H1 (cell line): ENCODE measurements around the gene ODAPH. TPM values are rescaled to one million over a fixed set of nuclear protein-coding genes. Genes with fewer than 3 reads are reported as not detected.

Experiments
- CTCF ChIA-PET: fragments of 300-600 bp; sonication (Branson Sonifier 250); formaldehyde crosslinking; loops from one replicate; lab custom pipeline; 2021; ENCODE audit not compliant: partially characterized antibody; lab: Charles Lee
- POLR2A ChIA-PET: fragments of 300-600 bp; sonication (Branson Sonifier 250); formaldehyde crosslinking; loops from one replicate; lab custom pipeline; 2021; ENCODE audit warnings: inconsistent platforms; ENCODE audit not compliant: partially characterized antibody; lab: Charles Lee
- DNase-seq, 2 experiments: peaks; one replicate each; pipeline versions ENCODE4 v3.0.0 to v3.0.0-alpha.2; 2010 to 2022; ENCODE audit warnings: low spot score in 2 of 2, low read depth in 1 of 2, mixed read lengths in 1 of 2
- FAIRE-seq: peaks from 2 replicates; lab custom pipeline; 2011; peaks lifted over from hg19 to GRCh38; lab: Jason Lieb, UNC
- H2AFZ ChIP-seq: 2 replicates; pipeline ENCODE4 v1.8.1; 2012; ENCODE audit warnings: low read length, inconsistent platforms
- H2AK5ac ChIP-seq: 2 replicates; pipeline ENCODE4 v1.6.1; 2013; ENCODE audit warnings: low read depth, low read length
- H2BK120ac ChIP-seq: replicated peaks from 2 replicates; pipeline ENCODE3; 2013; ENCODE audit warnings: low read depth, low read length, inconsistent platforms
- H2BK12ac ChIP-seq: 2 replicates; pipeline ENCODE4 v1.6.1; 2013; ENCODE audit warnings: low read depth, low read length
- H2BK15ac ChIP-seq: 2 replicates; pipeline ENCODE4 v1.6.1; 2013; ENCODE audit warnings: low read length
- H2BK20ac ChIP-seq: 2 replicates; pipeline ENCODE4 v1.6.1; 2013; ENCODE audit warnings: low read length
- H2BK5ac ChIP-seq: 2 replicates; pipeline ENCODE4 v1.6.1; 2013; ENCODE audit warnings: low read depth, low read length
- H3K14ac ChIP-seq: 2 replicates; pipeline ENCODE4 v1.6.1; 2013; ENCODE audit warnings: inconsistent platforms; ENCODE audit not compliant: insufficient read length
- H3K18ac ChIP-seq: 2 replicates; pipeline ENCODE4 v1.6.1; 2013; ENCODE audit warnings: low read length; ENCODE audit errors: extremely low read depth
- H3K23ac ChIP-seq: 2 replicates; pipeline ENCODE4 v1.6.1; 2013; ENCODE audit warnings: inconsistent platforms; ENCODE audit not compliant: insufficient read length
- H3K23me2 ChIP-seq: 2 replicates; pipeline ENCODE4 v1.6.1; 2013; ENCODE audit warnings: low read depth, low read length
- H3K27ac ChIP-seq: 2 replicates; pipeline ENCODE4 v1.6.1; 2011; ENCODE audit warnings: low read depth, low read length, inconsistent platforms
- H3K27me3 ChIP-seq, 4 experiments: replicated peaks in 1 of 4; 1 replicate in 1 of 4; 2 replicates in 3 of 4; pipeline versions ENCODE4 v1.6.1 to v1.8.1; 2011 to 2013; ENCODE audit warnings: low read length in 3 of 4, mild to moderate bottlenecking in 3 of 4, inconsistent platforms in 2 of 4, mixed read lengths in 2 of 4, moderate library complexity in 1 of 4; ENCODE audit not compliant: control insufficient read depth in 3 of 4, insufficient read depth in 3 of 4; ENCODE audit errors: extremely low read depth in 1 of 4
- H3K36me3 ChIP-seq, 4 experiments: 2 replicates each; pipeline versions ENCODE4 v1.6.1 to v1.8.1; 2011 to 2013; ENCODE audit warnings: mild to moderate bottlenecking in 4 of 4, low read length in 3 of 4, moderate library complexity in 2 of 4, control low read depth in 1 of 4, inconsistent platforms in 1 of 4; ENCODE audit not compliant: insufficient read depth in 4 of 4, control insufficient read depth in 2 of 4
- H3K4ac ChIP-seq: replicated peaks from 2 replicates; pipeline ENCODE3; 2013; ENCODE audit warnings: low read length, low read depth, mixed read lengths, inconsistent platforms; ENCODE audit not compliant: insufficient read length
- H3K4me1 ChIP-seq, 4 experiments: replicated peaks in 1 of 4; 1 replicate in 1 of 4; 2 replicates in 3 of 4; pipeline versions ENCODE4 v1.6.1 to v1.8.1; 2011 to 2013; ENCODE audit warnings: low read length in 3 of 4, inconsistent platforms in 2 of 4, mixed read lengths in 1 of 4; ENCODE audit not compliant: insufficient read depth in 4 of 4, control insufficient read depth in 3 of 4
- H3K4me2 ChIP-seq, 2 experiments: 2 replicates each; pipeline versions ENCODE4 v1.6.1 to v1.8.1; 2011 to 2013; ENCODE audit warnings: low read depth in 2 of 2, low read length in 2 of 2, control low read depth in 1 of 2, inconsistent platforms in 1 of 2, mild to moderate bottlenecking in 1 of 2; ENCODE audit not compliant: insufficient read depth in 1 of 2
- H3K4me3 ChIP-seq, 4 experiments: fragments of 200-600, 300-600 bp in 1 of 4; sonication (generic), shearing (Covaris generic), sonication (Bioruptor Twin) in 1 of 4; 2 replicates each; pipeline versions ENCODE4 v1.5.1 to v1.8.1; 2011 to 2016; ENCODE audit warnings: low read length in 4 of 4, low read depth in 3 of 4, control low read depth in 2 of 4, inconsistent platforms in 2 of 4, mild to moderate bottlenecking in 2 of 4, mixed read lengths in 1 of 4, moderate library complexity in 1 of 4; ENCODE audit not compliant: insufficient read depth in 2 of 4; ENCODE audit errors: extremely low read depth in 1 of 4
- H3K56ac ChIP-seq: replicated peaks from 2 replicates; pipeline ENCODE3; 2013; ENCODE audit warnings: low read depth, mild to moderate bottlenecking, mixed read lengths, low read length, inconsistent platforms; ENCODE audit not compliant: insufficient read length
- H3K79me1 ChIP-seq: 2 replicates; pipeline ENCODE4 v1.6.1; 2013; ENCODE audit warnings: low read depth, low read length, control low read depth
- H3K79me2 ChIP-seq, 2 experiments: 2 replicates each; pipeline versions ENCODE4 v1.6.1 to v1.8.1; 2012 to 2013; ENCODE audit warnings: low read length in 2 of 2, mild to moderate bottlenecking in 2 of 2, inconsistent platforms in 1 of 2; ENCODE audit not compliant: insufficient read depth in 2 of 2, control insufficient read depth in 1 of 2
- H3K9ac ChIP-seq, 4 experiments: replicated peaks in 1 of 4; 1 replicate in 1 of 4; 2 replicates in 3 of 4; pipeline versions ENCODE4 v1.6.1 to v1.8.1; 2011 to 2013; ENCODE audit warnings: low read depth in 3 of 4, low read length in 3 of 4, control low read depth in 2 of 4, mild to moderate bottlenecking in 2 of 4, moderate library complexity in 2 of 4, inconsistent platforms in 1 of 4; ENCODE audit errors: extremely low read depth in 1 of 4
- H3K9me3 ChIP-seq, 2 experiments: 2 replicates each; pipeline versions ENCODE4 v1.6.1 to v1.8.1; 2012 to 2013; ENCODE audit warnings: mild to moderate bottlenecking in 2 of 2, moderate library complexity in 2 of 2, control low read depth in 1 of 2, inconsistent platforms in 1 of 2, low read depth in 1 of 2, low read length in 1 of 2, mixed read lengths in 1 of 2; ENCODE audit not compliant: insufficient read depth in 2 of 2
- H4K20me1 ChIP-seq, 2 experiments: replicated peaks in 1 of 2; 2 replicates each; pipeline versions ENCODE3 to v1.8.1; 2011 to 2013; ENCODE audit warnings: inconsistent platforms in 2 of 2, low read length in 2 of 2, mild to moderate bottlenecking in 1 of 2; ENCODE audit not compliant: insufficient read depth in 2 of 2, control insufficient read depth in 1 of 2
- H4K5ac ChIP-seq: 2 replicates; pipeline ENCODE4 v1.6.1; 2013; ENCODE audit warnings: low read length, low read depth, mixed read lengths, inconsistent platforms; ENCODE audit not compliant: insufficient read length
- H4K8ac ChIP-seq: 2 replicates; pipeline ENCODE4 v1.8.0; 2013; ENCODE audit warnings: mild to moderate bottlenecking, moderate library complexity, low read length, inconsistent platforms; ENCODE audit not compliant: insufficient read depth; ENCODE audit errors: extremely low read depth
- H4K91ac ChIP-seq: replicated peaks from 2 replicates; pipeline ENCODE3; 2013; ENCODE audit warnings: low read length, mixed read lengths, inconsistent platforms; ENCODE audit not compliant: insufficient read length
- ASH2L ChIP-seq: fragments of 200-600, 300-600 bp; sonication (generic); IDR thresholded peaks from one replicate; pipeline ENCODE4 v1.7.1; 2017; ENCODE audit warnings: low read length
- CHD1 ChIP-seq: IDR thresholded peaks from 2 replicates; pipeline ENCODE4 v1.6.1; 2012; ENCODE audit warnings: low read depth, low read length, improper control_type of control experiment
- CREB1 ChIP-seq: IDR thresholded peaks from 2 replicates; pipeline ENCODE4 v1.6.1; 2012; ENCODE audit warnings: inconsistent platforms
- RBBP5 ChIP-seq: IDR thresholded peaks from 2 replicates; pipeline ENCODE4 v1.7.1; 2012; ENCODE audit warnings: low read depth, mild to moderate bottlenecking, inconsistent platforms, low read length, moderate library complexity, borderline replicate concordance
- SP1 ChIP-seq: IDR thresholded peaks from 2 replicates; pipeline ENCODE4 v1.6.1; 2011; ENCODE audit warnings: low read depth, low read length
- TEAD4 ChIP-seq: IDR thresholded peaks from 2 replicates; pipeline ENCODE4 v1.6.1; 2012; ENCODE audit warnings: low read depth, low read length, inconsistent platforms, mixed read lengths
- WGBS, 2 experiments: shearing (Covaris generic) in 1 of 2; methylation state at CpG; one replicate each; pipeline versions ENCODE4 v1.1.6 to v1.1.7; 2013 to 2015; ENCODE audit warnings: low lambda C conversion rate in 2 of 2, mixed read lengths in 2 of 2, inconsistent platforms in 1 of 2, low coverage in 1 of 2, missing lambda C conversion rate in 1 of 2; ENCODE audit not compliant: insufficient replicate concordance in 2 of 2, insufficient coverage in 1 of 2, insufficient read length in 1 of 2; ENCODE audit errors: extremely low coverage in 1 of 2, missing lambda C conversion rate in 1 of 2; 5-methylcytosine and 5-hydroxymethylcytosine counted together
- polyA plus RNA-seq, 7 experiments: library from polyadenylated mRNA; depleted of rRNA in 3 of 7; stranded (reverse) in 5 of 7; unstranded in 2 of 7; fragments of >200 nt in 5 of 7; fragments of 200-250 nt in 2 of 7; gene quantifications; 1 replicate in 5 of 7; 2 replicates in 1 of 7; 4 replicates in 1 of 7; pipeline versions ENCODE4 v1.2.1 to v1.2.3, GENCODE V29; 2011 to 2013; ENCODE audit warnings: missing spikeins in 2 of 7, mixed read lengths in 2 of 7
- total RNA-seq: library from RNA; stranded (reverse); fragmentation: NEBNext Ultra II Directional; extraction: Animal tissue kit (Norgen Biotek cat#: 25700); gene quantifications from 2 replicates; pipeline ENCODE4 v1.2.1, GENCODE V29; 2021

Gene ODAPH
- total and polyA plus RNA-seq, 2 of the 8 experiments (the other 6 are each of a cell fraction or from before 2014, with no cell fraction given) = not detected

DNA sequence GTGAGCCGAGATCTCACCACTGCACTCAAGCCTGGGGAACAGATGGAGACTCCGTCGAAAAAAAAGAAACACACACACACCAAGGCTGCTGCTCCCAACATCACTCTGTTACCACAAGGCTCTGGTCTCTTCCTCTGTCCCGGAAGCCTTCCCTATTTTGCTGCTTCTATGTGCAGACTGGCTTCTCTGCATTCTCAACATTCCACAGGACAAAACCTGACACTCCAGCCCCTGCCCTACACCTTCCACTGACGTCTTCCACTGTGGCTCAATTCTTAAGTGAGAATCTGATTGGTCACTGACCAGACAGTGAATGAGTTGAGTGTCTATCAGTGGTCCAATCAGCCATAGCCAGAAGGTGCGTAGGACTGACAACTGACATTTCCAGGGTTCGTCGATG lies 5.9 kb downstream of the ODAPH start:
- H3K56ac ChIP-seq = no peak overlapping the region
- no peak overlapping the region for H3K9ac ChIP-seq
- H3K36me3 ChIP-seq = no peaks in the 10 kb centered on the region
- H4K5ac ChIP-seq = peak overlapping the region; percentile 28
- DNase-seq (peak in 1 of 2 experiments; percentile 33), FAIRE-seq (peak; percentile 88)
- 0 out of 2 replicates have a peak overlapping the region, but pooled peaks have one; percentile 15 for H2AFZ ChIP-seq
- no peak overlapping the region for H3K27ac ChIP-seq
- H2BK20ac ChIP-seq = no peak overlapping the region
- H3K23ac ChIP-seq = no peak overlapping the region
- peak overlapping the region; percentile 54; the same call in 1 of the 2 replicates for H4K8ac ChIP-seq
- H2BK5ac ChIP-seq = no peak overlapping the region
- ChIA-PET CTCF (interaction anchor here (1.3 kb wide), 1 partner anchor 333 kb away, joined by 5 read pairs; no protein-coding TSS in a partner anchor), POLR2A (interaction anchor here (1.7 kb wide), 1 partner anchor 15 kb away, joined by 4 read pairs; no protein-coding TSS in a partner anchor)
- H3K27me3 ChIP-seq = no peaks in the 10 kb centered on the region
- H4K20me1 ChIP-seq = no peaks in the 10 kb centered on the region
- no peaks in the 10 kb centered on the region for H3K79me2 ChIP-seq
- H3K9me3 ChIP-seq = no peaks in the 10 kb centered on the region
- H3K4me2 ChIP-seq = peak overlapping the region; percentile 15 to 45; a peak in 2 of 4 replicates
- H3K18ac ChIP-seq = no peak overlapping the region; the same call in 1 of the 2 replicates
- no peak overlapping the region; the same call in 1 of the 2 replicates for H2BK15ac ChIP-seq
- no peak overlapping the region for H3K4me3 ChIP-seq
- TF ChIP-seq ASH2L = peak; percentile 55
- no peak for TF ChIP-seq CHD1
- peak; percentile 47; the same call in 1 of the 2 replicates for TF ChIP-seq SP1
- TF ChIP-seq RBBP5 = peak; percentile 53; the same call in 1 of the 2 replicates
- 0 out of 2 replicates have a peak, but pooled peaks have one; percentile 43 for TF ChIP-seq CREB1
- peak; percentile 95 for TF ChIP-seq TEAD4
- no peak overlapping the region for H2BK120ac ChIP-seq
- no peak overlapping the region for H3K14ac ChIP-seq
- no peaks in the 10 kb centered on the region for H3K79me1 ChIP-seq
- no peaks in the 10 kb centered on the region for H3K23me2 ChIP-seq
- H2BK12ac ChIP-seq = peak overlapping the region; percentile 5; the same call in 1 of the 2 replicates
- no peak overlapping the region for H4K91ac ChIP-seq
- H3K4me1 ChIP-seq = peaks cover 0 to 5% (median 3%) of the 10 kb centered on the region in 4 experiments; a peak in 2 of 7 replicates
- WGBS, 2 experiments = 76% methylated on average over 8 of the region's 8 CpGs; no CpG with 5 or more reads in 1 of the 2 experiments
- no peak overlapping the region for H2AK5ac ChIP-seq
- H3K4ac ChIP-seq = no peak overlapping the region
